Nucleus accumbens (tissue), 56 donors: ENCODE results near the gene DAPK3.
"Not testable (repeated sequence)": the region's sequence is repeated elsewhere in the genome, so short reads cannot be mapped to it uniquely, and the experiment has no call there.

Experiments used
- DNase-seq, 56 donors: peaks; one replicate each; lab custom pipeline; 2025; lab: John Stamatoyannopoulos, UW

The DAPK3 gene

DNA sequence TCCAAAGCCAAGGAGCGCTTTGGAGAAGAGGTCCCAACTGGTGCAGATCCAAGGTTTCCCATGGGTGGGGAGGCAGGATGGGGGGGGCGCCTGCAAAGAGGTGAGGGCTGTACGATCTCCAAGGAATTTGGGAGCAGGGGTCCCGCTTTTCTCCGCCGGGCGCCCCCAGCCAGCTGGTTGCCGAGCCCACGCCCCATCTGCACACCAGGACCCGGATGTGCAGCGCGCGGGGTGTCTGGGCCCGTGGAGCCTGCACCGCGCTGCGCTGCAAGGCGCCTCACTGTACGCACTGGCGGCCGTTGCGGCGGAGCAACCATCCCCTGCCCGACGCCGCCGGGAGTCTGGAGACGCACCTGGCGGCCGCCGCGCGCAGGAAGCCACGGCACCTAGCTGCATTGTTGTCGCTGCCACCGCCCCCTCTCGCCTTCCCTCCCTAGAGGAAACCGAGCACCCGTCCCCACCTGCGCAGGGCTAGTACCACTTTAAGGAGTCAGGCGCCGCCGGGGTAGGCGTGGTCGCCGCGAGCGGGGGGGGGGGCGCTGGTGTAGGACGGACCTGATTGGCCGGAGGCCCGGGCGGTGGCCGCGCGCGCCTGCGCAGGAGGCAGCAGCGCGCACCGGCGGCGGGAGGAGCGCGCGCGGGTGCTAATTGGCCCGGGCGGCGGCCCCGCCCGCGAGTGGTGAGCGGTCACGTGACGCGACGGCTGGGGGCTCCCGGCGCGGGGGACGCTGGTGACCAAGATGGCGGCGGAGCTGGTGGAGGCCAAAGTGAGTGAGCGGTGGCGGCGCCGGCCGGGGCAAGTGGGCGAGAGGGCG lies 36.3 kb upstream of the DAPK3 start, which contains the start of gene PIAS4:
PIAS4 (plus strand) TSS at position 716 of the 815 bp plus-strand sequence; CDS start at position 741, 25 bp downstream.
- DNase-seq: peak; percentile 50 to 99 (median 93)

GRCh38 chr19:4005436-4005835 lies 34.5 kb upstream of the DAPK3 start:
- not testable (repeated sequence) for DNase-seq

DNA sequence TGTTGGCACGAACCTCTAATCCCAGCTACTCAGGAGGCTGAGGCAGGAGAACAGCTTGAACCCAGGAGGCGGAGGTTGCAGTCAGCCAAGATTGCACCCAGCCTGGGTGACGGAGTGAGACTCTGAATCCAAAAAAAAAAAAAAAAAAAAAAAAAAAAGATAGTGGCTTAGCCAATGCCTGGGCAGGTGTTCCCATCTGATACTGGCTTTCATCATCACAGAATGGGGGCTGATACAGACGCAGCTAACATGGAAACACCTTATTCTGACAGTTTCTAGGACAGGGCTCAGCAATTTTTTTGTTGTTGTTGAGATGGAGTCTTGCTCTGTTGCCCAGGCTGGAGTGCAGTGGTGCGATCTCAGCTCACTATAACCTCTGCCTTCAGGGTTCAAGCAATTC lies 29.9 kb upstream of the DAPK3 start:
- DNase-seq: not testable (repeated sequence)

DNA sequence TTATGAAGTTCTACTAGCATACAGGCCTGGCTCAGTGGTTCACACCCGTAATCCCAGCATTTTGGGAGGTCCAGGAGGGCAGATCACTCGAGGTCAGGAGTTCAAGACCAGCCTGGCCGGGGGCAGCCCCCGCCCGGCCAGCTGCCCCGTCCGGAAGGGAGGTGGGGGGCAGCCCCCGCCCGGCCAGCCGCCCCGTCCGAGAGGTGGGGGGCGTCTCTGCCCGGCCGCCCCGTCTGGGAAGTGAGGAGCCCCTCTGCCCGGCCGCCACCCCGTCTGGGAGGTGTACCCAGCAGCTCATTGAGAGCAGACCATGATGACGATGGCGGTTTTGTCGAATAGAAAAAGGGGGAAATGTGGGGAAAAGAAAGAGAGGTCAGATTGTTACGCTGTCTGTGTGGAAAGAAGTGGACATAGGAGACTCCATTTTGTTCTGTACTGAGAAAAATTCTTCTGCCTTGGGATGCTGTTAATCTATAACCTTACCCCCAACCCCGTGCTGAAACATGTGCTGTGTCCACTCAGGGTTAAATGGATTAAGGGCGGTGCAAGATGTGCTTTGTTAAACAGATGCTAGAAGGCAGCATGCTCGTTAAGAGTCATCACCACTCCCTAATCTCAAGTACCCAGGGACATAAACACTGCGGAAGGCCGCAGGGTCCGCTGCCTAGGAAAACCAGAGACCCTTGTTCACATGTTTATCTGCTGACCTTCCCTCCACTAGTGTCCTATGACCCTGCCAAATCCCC lies 27.9 kb upstream of the DAPK3 start:
- not testable (repeated sequence) for DNase-seq

DNA sequence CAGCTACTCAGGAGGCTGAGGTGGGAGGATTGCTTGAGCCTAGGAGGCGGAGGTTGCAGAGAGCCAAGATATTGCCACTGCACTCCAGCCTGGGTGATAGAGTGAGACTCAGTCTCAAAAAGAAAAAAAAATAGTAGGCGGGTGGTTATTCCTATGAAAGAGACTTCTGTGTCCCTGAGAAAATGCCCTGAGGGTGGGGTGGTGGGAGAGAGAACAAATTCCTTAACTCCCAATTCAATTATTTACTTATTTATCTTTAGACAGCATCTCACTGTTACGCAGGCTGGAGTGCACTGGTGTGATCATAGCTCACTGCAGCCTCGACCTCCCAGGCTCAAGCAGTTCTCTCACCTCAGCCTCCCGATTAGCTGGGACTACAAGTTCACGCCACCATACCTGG lies 24.7 kb upstream of the DAPK3 start:
- no peak for DNase-seq

- DNase-seq: no peak
Observed at GRCh38 chr19:3990815-3991117, 19.9 kb upstream of the DAPK3 start.

DNA sequence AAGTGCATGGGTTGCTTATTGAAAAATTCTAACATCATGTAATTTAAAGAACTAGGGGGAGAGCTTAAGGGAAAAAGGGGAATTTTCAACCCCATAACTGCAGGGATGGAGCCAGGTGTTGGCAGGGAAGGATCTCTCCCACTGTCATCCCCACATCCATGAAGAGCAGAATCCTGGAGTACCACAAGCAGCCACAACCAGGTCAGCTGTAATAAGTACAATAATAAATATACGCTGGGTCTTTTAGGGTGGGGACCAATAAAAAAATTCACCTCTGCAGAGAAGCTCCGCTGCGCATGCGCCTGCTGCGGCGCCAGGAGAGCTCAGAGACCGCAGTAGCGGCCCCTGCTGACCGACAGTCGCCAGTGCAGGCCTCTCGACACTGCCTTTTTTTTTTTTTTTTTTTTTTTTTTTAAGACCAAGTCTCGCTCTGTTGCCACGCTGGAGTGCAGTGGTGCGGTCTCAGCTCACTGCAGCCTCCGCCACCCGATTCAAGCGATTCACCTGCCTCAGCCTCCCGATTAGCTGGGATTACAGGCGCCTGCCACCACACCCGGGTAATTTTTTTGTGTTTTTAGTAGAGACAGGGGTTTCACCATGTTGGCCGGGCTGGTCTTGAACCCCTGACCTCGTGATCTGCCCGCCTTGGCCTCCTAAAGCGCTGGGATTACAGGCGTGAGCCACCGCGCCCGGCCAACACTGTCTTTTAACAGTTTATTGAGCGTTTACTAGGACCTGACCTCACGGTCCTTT lies 16.9 kb upstream of the DAPK3 start:
- DNase-seq: peak in 52 of 56 donors; percentile 17 to 89 (median 60)

DNA sequence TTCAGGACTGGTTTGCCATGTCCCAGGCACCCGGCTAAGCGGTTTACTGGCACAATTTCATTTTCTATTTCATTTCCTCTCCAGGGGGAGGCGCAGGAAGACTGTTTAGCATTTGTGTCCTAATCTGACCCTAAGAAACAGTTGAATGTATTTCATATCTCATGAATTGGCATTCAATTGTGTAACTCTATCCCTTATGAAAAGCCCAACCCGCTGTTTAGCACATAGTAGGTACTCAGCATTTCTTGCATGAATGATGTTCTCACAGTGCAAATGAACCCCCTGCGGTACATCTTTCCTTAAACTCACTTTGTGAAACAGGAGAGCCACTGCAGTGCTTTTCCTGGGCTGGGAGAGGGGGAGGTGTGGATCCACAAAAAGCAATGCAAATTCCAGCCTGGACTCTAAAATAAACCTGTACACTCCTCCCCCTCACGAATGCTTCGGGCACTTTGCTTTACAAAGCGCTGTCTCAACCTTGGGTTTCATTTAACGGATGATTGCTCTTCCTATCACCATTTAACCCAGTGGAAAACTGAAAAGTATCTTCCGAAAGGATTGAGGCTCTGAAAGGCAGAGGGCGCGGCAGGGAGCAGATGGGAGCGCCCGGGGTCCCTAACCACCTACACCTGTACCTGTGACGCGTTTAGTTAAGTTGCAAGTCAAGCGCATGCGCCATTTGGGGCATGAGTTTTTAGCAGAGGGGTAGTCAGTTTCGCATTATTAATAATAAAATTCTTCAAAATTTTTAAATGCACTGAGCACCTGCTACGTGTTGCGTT lies 15.6 kb upstream of the DAPK3 start:
- DNase-seq: peak in 45 of 56 donors; percentile 5 to 74 (median 39)

DNA sequence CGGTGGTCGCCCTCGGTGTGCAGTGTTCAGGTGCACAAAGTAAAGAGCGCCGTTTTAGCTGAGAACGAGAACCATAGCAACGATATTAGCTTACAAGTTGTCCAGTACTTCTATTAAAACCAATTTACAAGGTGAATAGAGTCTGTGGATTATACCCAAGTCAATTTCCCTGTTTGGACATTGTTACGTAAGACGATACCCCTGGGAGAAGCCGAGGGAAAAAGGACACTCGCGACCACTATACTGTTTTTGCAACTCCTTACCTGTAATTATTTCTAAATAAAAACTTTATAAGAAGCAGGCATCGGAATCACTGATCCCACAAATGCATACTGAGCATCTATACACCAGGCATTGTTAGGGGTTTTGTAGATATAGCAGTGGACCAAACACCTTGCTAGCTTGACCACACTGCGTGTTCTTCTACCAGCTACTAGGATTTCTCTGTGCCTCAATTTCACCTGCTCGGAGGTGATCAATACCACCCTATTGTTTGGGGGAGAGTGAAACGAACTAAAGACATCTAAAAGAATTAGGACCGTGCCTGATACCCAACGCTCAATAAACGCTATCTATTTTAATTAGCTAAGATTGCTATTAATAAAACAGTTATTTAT lies 14.9 kb upstream of the DAPK3 start:
- DNase-seq: no peak

DNA sequence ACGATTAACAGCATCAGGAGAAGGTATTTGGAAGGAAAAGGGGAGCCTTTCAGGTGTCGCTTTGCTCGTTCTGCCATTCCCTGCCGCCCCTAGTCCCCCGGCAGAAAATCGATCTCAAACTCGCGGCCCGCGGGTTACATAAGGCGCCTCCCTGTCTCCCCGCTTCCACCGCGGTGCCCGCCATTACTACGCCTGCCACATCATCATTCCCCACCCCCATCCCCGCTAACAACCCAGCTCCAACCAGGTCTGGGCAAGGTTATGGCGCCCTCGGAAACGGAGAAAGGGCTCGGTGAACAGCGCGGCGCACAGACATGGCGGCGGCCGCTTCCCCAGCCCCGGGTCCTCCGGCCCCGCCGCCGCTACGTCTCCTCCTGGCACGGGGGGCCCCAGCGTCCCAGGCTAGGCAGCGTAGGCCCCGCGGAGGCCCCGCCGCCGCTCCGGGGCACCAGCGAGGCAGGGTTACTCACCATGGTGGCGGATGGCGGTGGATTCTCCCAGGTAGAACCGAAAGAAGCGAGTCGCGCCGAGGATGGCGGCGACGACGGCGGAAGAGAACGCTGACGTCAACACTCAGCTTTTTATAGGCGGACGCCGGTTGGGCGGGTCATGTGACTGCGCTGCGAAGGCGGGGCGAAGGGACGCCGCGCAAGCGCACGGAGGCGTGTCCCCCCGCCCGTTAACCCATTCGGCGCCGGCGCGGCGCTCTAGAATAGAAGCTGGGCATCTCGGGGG lies 14.2 kb upstream of the DAPK3 start, which contains the start of gene EEF2:
EEF2 (minus strand) TSS at position 556 of the 735 bp plus-strand sequence; CDS start at position 473, 83 bp downstream.
- peak in 54 of 56 donors; percentile 41 to 92 (median 82) for DNase-seq

DNA sequence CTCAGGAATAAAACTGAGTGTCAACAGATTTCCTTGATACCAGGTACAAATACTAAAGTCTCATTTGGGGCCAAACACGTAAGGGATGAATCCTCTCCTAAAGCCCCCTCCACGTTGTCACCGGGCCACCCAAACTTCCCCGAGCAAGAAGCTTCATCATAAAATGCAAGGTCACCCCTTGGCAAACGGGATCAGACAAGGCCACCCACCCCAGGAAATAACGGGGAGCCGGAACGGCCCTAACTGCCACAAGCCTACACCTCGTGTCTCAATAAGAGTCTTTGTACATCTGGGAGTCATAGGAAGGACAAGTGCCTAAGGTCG lies 13.6 kb upstream of the DAPK3 start:
- DNase-seq: peak in 2 of 56 donors; percentile 41

- peak in 1 of 56 donors; percentile 14 for DNase-seq
Observed at GRCh38 chr19:3983936-3984583, 13.2 kb upstream of the DAPK3 start.

DNA sequence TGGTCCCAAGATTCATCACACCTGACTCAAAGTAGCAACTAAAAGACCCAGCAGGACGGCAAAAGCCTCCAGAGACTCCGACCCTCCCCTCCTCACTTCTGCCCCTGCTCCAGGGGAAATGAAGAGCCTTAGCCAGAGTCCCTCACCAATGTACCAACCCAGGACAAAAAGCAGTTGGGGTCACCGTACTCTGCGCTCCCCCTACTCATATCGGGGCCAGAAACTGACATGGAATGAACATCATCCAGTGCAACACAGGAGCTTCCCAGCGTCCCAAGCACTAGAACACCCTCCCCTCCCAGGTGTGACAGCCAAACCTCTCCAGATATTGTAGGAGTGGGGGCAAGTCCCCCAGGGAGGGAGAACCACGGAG lies 12.6 kb upstream of the DAPK3 start:
- no peak for DNase-seq

DNA sequence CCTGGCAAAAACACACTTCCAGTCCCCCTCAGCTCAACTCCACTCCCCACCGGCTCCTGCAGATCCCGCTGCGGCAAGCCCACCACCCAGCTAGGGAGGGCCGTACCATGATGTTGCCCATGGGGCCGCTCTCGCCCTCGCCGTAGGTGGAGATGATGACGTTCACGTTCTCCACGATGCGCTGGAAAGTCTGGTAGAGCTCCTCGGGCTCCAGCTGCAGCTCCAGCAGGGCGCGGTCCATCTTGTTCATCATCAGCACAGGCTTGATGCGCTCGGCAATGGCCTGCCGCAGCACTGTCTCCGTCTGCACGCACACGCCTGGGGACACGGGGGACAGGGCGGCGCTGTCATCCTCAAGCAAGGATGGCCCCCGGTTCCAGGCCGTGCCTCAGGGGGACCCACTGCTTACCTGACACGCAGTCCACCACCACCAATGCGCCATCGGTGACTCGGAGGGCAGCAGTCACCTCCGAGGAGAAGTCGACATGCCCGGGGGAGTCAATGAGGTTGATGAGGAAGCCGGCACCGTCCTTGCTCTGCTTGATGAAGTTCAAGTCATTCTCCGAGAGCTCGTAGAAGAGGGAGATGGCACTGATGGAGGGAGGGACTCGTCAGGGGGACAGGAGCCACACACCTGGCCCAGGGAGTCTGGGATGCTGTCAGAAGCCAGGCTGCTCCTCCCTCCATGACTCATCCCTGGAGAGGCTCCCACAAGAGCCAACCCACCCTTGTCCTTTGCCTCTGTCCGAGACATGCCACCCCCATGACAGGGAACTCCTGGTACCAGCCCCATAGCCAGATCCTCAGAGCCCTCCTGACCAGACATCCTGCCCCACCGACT lies 12.0 kb upstream of the DAPK3 start:
- DNase-seq: no peak

GRCh38 chr19:3981736-3982681 lies 11.1 kb upstream of the DAPK3 start:
- DNase-seq: no peak

- no peak for DNase-seq
Observed at GRCh38 chr19:3981373-3981735, 10.5 kb upstream of the DAPK3 start.
